GM19043 (cell line): ENCODE measurements around the gene CCDC158.
"Not testable (repeated sequence)": the region's sequence is repeated elsewhere in the genome, so short reads cannot be mapped to it uniquely, and the experiment has no call there.

Experiments
- ATAC-seq: cut with Tn5 transposase; IDR thresholded peaks from one replicate; pipeline ENCODE4 v1.9.1; 2021; ENCODE audit warnings: low read depth; ENCODE audit not compliant: unreplicated experiment

CCDC158 gene

DNA sequence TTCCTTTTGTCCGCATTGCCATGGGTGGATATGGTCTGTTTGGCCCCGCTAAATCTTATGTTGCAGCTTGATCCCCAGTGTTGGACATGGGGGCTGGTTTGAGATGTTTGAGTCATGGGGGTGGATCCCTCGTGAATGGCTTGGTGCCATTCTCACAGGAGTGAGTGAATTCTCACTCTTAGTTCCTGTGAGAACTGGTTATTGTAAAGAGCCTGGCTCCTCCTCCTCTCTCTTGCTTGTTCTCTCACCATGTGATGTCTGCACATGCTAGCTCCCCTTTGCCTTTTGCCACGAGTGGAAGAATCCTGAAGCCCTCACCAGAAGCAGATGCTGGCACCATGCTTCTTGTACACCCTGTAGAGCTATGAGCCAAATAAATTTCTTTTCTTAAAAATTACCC lies 137.0 kb downstream of the CCDC158 start:
- no peak for ATAC-seq

DNA sequence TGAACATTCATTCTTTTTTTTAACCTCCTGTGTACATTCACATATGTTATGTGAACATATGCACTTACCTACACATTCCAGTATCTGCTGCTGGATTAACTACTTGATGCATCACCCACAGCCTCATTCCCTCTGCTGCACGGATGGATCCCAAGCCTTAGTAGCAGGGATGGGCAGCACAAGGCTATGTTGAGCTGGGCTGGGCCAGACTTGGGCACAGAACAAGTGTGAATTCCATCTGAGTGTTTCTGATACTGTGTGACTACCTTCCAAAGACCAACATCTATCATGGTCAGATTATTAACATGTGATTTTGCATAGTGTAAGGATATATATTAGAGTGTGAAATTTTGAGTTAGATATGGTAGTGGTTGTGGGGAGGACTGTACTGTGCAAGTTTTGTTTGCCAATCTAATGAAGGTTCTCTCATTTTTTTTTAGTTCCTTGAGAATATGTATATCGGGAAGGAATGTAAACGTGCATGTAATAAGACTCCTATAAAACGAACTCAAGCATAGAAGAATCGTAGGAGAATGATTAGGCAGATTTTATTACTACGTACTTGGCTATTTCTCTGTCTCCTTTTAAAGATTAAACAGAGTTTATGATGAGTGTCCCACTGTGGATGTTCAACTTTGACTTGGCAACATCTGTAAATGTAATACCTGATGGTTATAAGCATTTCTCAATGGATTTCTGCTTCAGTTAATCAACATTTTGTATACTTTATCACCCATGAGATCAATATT lies 137.8 kb downstream of the CCDC158 start:
- no peak for ATAC-seq

DNA sequence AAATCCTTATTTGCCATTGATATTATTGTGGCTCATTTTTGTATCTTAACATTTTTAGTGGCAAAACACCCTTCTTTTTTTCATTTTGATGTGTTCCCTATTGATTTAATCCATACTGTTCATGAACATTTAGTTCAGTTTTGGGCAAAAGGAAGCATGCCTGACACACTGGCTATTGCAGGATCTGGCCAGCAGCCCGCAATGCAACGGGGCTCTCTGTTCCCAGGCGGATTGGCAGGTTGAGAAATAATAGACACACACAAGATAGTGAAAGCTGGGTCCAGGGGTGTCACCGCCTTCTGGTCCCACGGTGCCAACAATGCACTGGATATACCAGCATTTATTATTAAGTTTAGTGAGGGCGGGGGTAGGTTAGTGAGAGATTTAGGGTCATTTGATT lies 139.3 kb downstream of the CCDC158 start:
- not testable (repeated sequence) for ATAC-seq

DNA sequence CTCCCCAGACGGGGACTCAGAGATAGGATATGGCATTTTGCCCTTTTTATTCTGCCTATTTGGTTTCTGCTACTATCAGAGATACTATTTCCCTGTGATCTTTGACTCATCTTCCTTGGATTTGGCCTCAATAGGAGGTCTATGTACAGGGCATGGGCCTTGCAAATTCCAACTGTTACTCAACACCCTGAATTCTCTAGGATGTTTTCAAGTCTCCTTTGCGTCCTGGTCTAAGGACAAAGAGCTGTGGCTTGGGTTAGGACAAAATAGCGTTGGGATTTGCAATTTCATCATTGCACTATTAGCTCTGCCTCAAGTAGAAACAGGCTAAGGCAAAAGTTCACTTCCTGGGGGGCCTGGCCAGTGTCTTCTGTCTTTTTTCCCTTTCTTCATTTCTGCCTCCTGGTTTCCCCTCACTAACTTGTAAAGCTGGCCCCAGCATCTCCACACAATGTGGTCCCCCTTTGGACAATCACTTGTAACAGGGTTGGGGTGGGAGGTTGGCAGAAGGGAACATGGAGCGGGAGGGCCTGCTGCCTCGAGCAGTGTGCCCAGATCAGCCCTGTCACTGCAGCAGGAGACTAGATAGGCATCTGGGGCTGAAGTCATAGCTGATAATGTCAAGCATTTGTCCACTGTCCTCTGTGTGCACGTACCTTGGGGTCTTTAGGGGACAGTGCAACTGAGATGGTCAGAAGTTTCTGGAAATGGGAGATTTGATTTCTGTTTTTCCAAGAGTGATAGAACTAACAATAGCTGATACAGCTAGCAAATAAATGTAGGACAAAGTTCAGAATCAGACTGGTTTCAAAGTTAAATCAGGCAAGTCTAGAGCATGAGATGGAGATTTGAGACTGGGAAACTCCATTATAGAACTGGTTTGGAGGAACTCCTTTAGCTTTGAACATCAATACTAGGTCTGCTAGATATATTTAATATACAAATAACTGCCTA lies 140.2 kb downstream of the CCDC158 start:
- ATAC-seq, result no peak

DNA sequence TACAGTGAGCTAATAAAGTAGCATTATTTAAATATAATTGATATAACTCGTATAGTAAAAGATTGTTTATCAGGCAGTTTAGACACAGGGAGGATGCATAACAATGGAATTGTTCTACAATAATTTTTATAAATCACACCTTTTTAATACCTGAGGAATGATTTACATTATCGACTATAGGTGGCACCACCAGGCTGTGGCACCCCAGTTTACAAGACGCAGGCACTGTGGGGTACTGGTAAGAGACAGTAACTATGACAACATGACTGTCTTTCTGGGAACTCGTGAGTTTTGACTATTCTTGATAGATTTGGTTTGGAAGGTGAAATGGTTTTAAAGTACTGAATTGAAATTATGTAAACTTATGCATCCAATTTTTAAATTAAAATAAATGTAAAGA lies 141.5 kb downstream of the CCDC158 start:
- no peak for ATAC-seq

DNA sequence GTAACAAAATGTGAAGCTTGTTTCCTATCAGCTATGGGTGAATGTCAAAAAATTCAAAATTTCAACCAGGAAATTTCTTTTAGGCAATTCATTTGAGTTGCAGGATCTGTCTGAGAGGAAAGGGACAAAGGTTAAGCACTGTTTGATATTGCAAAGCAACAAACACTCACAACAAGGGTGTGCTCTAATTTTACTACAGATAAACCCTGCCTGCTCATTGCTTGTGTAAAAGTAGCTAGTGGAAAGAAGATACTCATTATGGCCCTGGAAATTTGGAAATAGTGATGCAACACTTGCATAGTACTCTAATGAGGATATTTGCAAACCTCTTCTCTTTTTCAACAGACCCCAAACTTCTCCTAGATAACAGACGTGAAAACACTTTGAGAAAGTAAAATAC lies 142.4 kb downstream of the CCDC158 start:
- ATAC-seq, result no peak

DNA sequence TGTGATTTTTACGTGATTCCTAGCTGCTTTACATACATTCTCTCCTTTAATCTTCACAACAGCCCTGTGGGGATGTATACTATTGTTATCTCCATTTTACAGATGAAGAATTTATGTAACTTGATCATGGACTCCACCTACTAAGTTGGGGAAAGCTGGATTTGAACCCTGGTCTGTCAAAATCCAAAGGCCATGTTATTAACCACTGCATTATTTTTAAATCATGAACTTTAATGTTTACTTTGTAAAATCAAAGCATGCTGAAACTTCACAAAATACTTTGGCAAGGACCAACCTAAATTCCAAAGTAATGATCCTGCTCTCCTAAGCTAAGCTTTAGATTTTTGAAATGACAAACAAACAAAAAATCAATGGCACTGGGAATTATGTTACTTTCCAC lies 143.3 kb downstream of the CCDC158 start:
- no peak for ATAC-seq

DNA sequence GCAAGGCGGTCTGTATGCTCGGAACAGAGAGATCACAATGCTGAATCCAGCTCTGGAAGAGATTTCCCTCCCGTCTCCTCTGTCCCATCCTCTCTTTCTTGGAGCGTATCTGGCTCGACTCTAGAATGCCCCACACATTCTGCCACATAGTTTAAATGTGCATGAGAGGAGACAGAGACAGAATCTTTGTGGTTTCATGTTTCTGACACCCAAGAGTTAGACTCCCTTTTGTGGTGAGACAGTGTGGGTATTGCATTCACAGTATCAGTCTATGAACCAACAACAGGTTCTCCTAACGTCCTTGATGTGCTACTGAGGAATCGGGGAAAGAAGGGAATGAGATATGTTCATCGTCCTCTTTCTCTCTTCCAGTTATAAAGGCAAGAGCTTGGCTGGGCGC lies 144.1 kb downstream of the CCDC158 start:
- ATAC-seq, result no peak

DNA sequence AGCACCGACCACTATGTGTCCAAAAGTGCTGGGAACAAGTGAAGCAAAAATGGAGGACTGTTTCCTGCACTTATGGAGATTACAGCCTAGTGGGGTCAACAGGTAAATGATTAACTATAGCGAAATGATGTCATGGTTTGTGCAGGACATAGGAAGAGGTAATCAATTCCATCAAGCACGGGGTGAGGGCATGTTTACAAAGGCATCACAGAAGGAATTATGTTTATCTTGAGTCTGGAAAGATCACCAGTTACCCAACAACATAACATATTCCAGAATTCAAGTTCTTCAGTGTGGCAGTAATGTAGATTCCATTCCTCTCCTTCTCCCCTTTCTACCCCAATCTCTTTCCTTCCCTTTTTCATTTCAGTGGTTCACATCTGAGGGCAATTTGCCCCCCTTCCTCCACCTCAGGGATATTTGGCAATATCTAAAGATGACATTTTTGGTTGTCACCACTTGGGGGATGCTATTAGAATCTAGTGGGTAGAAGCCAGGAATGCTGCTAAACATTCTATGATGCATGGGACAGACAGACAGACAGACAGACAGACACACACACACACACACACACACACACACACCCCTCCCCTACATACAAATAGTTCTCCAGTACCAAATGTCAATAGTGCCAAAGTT lies 145.3 kb downstream of the CCDC158 start:
- no peak for ATAC-seq

DNA sequence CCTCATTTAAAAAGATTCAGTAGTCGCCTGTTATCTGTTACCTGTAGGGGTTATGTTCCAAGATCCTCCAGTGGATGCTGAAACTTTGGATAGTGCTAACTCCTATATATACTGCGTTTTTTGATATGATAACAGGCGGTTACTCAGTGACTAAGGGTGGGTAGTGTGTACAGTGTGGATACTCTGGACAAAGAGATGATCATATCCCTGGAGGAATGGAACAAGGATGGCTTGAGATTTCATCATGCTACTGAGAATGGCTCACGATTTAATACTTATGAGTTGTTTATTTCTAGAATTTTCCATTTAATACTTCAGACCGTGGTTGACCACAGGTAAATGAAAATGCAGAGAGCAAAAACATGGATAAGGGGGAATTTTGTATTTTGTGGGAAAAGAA lies 147.9 kb downstream of the CCDC158 start:
- ATAC-seq, result no peak

DNA sequence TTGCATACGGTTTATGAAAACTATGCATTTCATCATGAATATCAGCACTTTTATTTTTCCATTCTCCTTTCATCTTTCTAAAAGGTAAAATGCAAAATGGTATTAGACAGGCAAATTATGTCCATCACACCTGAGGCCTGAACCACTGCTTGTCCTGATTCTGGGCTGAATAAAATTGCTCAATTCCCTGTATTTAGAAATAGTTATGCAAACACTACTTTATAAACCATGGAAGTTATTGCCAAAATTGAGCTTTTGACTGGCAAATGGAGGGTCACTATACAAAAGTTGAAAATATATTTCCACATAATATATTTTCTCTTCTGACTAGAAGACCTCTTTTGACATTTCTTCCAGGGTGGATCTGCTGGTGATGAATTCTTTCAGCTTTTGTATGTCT lies 148.4 kb downstream of the CCDC158 start:
- no peak for ATAC-seq

DNA sequence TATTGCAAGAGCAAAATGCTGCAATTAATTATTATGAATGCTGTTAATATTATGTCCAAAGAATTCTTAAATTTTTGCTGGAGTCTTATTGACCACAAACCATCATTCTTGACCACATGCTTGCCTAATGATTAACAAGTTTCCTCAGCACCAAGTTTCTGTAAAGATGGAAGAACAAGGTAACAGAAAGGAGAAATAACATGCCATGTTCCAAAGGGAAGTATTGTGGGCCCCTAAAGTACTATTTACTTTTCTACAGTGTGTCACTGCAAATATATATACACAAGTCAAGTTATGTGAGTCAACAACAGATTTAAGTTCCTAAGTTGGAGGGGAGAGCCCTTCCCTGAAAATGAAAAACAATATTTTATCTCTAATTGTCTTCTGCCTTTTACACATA lies 148.9 kb downstream of the CCDC158 start:
- no peak for ATAC-seq

DNA sequence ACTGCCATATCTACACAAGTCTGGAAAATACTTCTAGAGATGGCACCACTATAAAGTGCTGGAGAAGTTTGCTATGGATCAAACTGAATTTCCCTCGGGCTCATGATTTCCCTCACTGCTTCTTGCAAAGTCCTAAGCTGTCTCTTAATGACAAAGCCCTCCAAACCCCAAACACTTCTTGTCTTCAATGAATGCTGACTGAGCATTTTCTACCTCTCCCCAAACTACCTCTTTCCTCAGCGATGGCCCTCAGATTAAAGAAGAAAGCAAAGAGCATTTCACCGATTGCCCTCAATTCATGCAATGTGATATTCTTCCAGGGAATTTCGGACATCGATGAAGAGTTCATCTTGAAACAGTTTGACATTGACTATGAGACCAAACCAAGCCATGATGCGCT lies 149.7 kb downstream of the CCDC158 start:
- no peak for ATAC-seq

DNA sequence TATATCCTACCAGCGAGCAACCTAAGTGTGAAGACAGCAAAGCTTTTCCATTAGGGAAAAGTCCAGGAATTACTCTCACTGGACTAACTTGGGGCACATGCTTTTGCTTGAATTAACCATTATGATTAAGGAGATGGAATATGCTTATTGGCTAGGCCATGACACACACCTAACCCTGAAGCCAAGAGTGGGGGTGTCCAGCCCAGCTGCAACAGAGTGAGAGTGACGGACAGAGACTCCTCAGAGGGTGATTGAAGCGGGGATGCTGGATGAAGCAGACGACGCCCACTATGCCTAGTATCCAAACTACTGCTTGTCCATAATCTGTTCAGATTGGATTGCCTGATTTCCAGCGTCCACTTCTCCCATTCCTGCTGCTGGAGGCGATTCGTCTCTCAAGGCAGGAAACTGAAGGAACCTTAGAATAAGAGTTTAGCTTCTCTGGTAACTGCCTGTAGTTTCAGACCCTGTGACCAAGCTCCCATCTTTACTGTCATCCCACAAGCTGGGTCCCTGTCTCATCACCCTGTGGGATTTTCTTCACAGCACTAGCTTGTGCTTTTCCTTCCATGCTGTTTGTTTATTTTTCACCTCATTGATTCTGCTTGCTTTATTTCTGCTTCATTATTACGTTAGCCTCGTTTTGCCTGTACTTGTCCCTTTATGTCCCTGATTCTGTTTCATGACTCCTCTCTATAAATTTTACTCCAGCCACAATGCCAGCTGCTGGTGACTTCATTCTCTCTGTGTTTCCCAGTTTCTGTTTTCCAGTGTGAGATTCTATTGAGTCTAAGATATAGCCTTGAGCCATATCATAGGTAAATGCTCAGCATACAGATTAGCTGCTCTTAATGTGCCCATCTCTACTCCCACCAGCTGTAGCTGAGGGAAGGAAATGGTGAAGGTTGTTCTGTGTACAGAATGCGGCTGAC lies 150.4 kb downstream of the CCDC158 start:
- ATAC-seq, result no peak

DNA sequence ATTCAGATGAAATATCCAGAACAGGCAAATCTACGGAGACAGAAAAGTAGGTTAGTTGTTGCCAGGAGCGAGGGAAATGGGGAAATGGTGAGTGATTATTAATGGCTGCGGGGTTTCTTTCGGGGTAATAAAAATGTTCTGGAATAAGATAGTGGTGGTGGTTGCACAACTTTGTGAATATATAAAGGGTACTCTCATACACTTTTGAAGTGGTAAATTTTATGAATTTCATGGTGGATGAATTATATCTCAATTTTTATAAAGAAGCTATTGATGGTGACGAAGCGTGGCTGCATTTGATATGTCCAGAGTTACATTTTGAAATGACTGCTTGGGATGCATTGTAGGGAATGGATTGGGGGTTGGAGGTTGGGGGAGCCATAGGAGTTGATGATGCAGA lies 153.1 kb downstream of the CCDC158 start:
- no peak for ATAC-seq

DNA sequence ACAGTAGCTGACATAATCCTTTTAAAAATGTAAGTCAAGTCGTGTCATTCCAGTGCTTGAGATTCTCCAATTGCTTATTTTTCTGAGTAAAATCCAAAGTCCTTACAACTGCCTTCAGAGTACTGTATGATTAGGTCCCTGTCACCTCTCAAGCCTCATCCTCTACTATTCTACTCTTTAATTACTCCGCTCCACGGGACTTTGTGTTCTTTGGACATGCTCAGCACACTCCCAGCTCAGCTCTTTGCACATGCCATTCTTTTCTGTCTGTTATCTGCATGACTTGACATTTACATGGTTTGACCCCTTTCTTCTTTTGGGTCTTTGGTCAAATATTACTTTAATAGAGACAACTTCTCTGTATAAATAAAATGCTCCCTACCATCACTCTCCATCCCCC lies 154.3 kb downstream of the CCDC158 start:
- ATAC-seq, result no peak

DNA sequence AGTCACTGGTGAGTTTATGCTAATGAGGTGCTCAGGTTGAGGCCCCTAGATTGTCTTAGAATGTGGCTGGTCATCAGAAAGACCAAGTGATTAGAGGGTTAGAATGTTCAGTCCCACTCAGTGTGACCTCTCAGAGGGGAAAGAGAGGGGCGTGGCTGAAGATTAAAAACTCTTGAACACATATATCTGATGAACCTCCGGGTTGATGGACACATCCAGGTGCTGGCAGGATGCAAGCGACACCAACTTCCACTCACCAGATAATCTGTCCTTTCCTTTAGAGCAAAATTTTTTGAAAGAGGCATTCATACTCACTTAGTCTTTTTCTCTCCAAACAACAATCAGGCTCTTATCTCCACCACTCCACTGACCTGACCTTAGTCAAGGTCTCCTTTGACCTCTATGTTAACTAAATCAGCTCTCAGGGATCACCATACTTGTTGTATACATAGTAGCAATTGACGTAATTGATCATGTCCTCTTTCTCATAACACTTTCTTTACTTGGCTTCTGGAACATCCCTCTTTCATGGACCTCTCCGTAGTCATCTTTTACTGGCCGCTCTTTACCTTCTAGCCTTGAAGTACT lies 155.2 kb downstream of the CCDC158 start:
- no peak for ATAC-seq
